Measurements from ENCODE around the gene PLEKHN1. TPM values are rescaled to one million over a fixed set of nuclear protein-coding genes. Genes with fewer than 3 reads are reported as not detected.
"Not testable (repeated sequence)": the region's sequence is repeated elsewhere in the genome, so short reads cannot be mapped to it uniquely, and the experiment has no call there.

Gene PLEKHN1
- total and polyA plus RNA-seq, 8 donors: 0.29 to 29.2 (median 1.7) TPM; not detected in 2

- Histone ChIP-seq H3K27ac (no peak overlapping the region), H3K36me3 (no peaks in the 10 kb centered on the region), H3K4me1 (peaks cover 7 to 15% (median 12%) of the 10 kb centered on the region in 4 donors), H3K9me3 (no peaks in the 10 kb centered on the region), H3K27me3 (peaks cover 11 to 79% (median 39%) of the 10 kb centered on the region in 3 donors), H3K4me3 (no peak overlapping the region)
- 84 to 100% (median 93%) methylated on average over 1 to 11 of the region's 11 CpGs for WGBS, 5 donors
- intact Hi-C loops (cut with DNase I; ENCODE audit: low total_unique reads): no loop called here
- TF ChIP-seq POLR2AphosphoS5 (IDR thresholded peaks at IDR 0.05): no peak
- no peak for TF ChIP-seq POLR2A (IDR thresholded peaks at IDR 0.05)
- TF ChIP-seq CTCF (IDR thresholded peaks at IDR 0.05): no peak
- TF ChIP-seq EP300 (IDR thresholded peaks at IDR 0.05): no peak
- no peak for DNase-seq
Observed at GRCh38 chr1:974293-974640, 8.0 kb downstream of the PLEKHN1 start.

- DNase-seq: no peak
- Histone ChIP-seq H3K36me3 (no peaks in the 10 kb centered on the region), H3K27me3 (peaks cover 11 to 75% (median 39%) of the 10 kb centered on the region in 3 donors), H3K27ac (no peak overlapping the region), H3K9me3 (no peaks in the 10 kb centered on the region), H3K4me1 (peaks cover 7 to 15% (median 12%) of the 10 kb centered on the region in 4 donors), H3K4me3 (no peak overlapping the region)
- intact Hi-C loops (cut with DNase I; ENCODE audit: low total_unique reads): loop anchor here (5.0 kb wide), 1 partner anchor 77 kb away; no protein-coding TSS in a partner anchor
- 70 to 83% (median 74%) methylated on average over 17 of the region's 17 CpGs for whole genome bisulfite sequencing, 5 donors
- TF ChIP-seq POLR2A (IDR thresholded peaks at IDR 0.05): no peak
Observed at GRCh38 chr1:974687-975328, 8.5 kb downstream of the PLEKHN1 start.

- H3K27ac ChIP-seq: no peak overlapping the region
- DNase-seq: no peak
- H3K9me3 ChIP-seq: no peaks in the 10 kb centered on the region
- no peak for TF ChIP-seq EP300 (IDR thresholded peaks at IDR 0.05)
- no peak for TF ChIP-seq CTCF (IDR thresholded peaks at IDR 0.05)
- TF ChIP-seq POLR2A (IDR thresholded peaks at IDR 0.05): no peak
- TF ChIP-seq POLR2AphosphoS5 (IDR thresholded peaks at IDR 0.05): no peak
- peaks cover 11 to 75% (median 35%) of the 10 kb centered on the region in 3 donors for H3K27me3 ChIP-seq
- H3K4me3 ChIP-seq: no peak overlapping the region
- H3K4me1 ChIP-seq: peaks cover 7 to 15% (median 12%) of the 10 kb centered on the region in 4 donors
- intact Hi-C loops (cut with DNase I; ENCODE audit: low total_unique reads): loop anchor here (5.0 kb wide), 1 partner anchor 77 kb away; no protein-coding TSS in a partner anchor
- no peaks in the 10 kb centered on the region for H3K36me3 ChIP-seq
- WGBS, 5 donors: 38 to 75% (median 68%) methylated on average over 6 to 9 of the region's 9 CpGs
Observed at GRCh38 chr1:975365-975764, 9.1 kb downstream of the PLEKHN1 start.

GRCh38 chr1:975896-976683 lies 9.8 kb downstream of the PLEKHN1 start:
- intact Hi-C loops (cut with DNase I; ENCODE audit: low total_unique reads): loop anchor here (5.0 kb wide), 1 partner anchor 76 kb away; no protein-coding TSS in a partner anchor
- Histone ChIP-seq H3K4me1 (peaks cover 7 to 15% (median 12%) of the 10 kb centered on the region in 4 donors), H3K36me3 (no peaks in the 10 kb centered on the region), H3K9me3 (no peaks in the 10 kb centered on the region), H3K27ac (peak overlapping the region in 3 of 5 donors; percentile 35 to 62 (median 59)), H3K4me3 (peak overlapping the region; percentile 38 to 50 (median 41)), H3K27me3 (peaks cover 11 to 72% (median 28%) of the 10 kb centered on the region in 3 donors)
- WGBS, 5 donors: 1 to 5% (median 4%) methylated on average over 22 to 40 of the region's 40 CpGs
- DNase-seq: peak; percentile 74 to 85
- TF ChIP-seq CTCF (IDR thresholded peaks at IDR 0.05): peak in 5 of 7 experiments; percentile 49 to 74 (median 53)
- no peak for TF ChIP-seq EP300 (IDR thresholded peaks at IDR 0.05)
- no peak for TF ChIP-seq POLR2A (IDR thresholded peaks at IDR 0.05)
- TF ChIP-seq POLR2AphosphoS5 (IDR thresholded peaks at IDR 0.05): no peak

- intact Hi-C loops (cut with DNase I; ENCODE audit: low total_unique reads): loop anchor here (5.0 kb wide), 1 partner anchor 76 kb away; no protein-coding TSS in a partner anchor
- H3K4me3 ChIP-seq, DNase-seq, H3K9me3 ChIP-seq, H3K36me3 ChIP-seq, H3K27ac ChIP-seq: not testable (repeated sequence)
- Histone ChIP-seq H3K27me3 (peaks cover 6 to 72% (median 28%) of the 10 kb centered on the region in 3 donors), H3K4me1 (peaks cover 7 to 15% (median 12%) of the 10 kb centered on the region in 4 donors)
- WGBS, 5 donors: 59 to 66% (median 60%) methylated on average over 3 to 16 of the region's 39 CpGs; no CpG with 5 or more reads in 1 of the 5 donors
Observed at GRCh38 chr1:976791-977190, 10.5 kb downstream of the PLEKHN1 start.
